Measurements from ENCODE around the gene PLTP.
"Not testable (repeated sequence)": the region's sequence is repeated elsewhere in the genome, so short reads cannot be mapped to it uniquely, and the experiment has no call there.

The PLTP gene

DNA sequence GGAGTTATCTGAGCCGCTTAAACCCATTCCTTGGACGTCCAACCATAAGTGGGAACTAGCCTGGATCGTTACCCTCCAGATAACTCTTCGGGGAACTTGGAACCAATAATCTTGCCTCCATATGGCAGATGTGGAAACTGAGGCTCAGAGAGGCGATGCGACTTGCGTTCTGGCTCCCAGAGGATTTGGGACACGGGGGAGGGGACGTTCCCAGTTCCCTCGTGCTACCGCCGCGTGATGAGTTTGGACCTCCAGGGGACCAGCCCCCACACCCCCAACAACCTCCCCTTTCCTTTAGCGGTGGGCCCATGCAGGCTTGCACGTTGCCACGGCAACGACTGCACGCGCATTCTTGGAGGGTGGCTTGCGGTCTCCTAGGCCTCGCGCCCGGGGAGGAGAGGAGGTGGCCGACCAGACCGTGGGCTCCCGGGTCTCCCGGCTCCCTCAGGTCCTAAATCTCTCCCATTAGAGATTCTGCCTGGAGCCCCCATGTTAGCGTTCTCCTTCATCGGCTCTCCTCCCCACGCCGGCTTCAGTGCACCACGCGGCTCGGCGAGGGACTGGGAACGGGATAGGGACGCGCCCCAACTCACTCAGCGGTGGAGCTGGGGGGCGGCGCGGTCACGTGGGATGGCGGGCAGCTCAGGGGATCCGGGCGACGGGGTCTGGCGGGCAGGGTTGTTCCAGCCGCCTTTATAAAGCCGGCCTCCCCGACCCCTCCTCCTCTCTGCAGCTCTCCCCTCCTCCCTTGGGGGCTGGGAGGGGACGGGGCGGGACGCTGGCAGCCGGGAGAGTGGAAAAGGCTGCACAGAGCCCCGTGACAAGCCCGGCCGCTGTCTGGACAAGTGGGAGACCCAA, at the start of gene PLTP:
Gene PLTP, minus strand, starts transcription at position 670 of the 858 bp plus-strand sequence. CDS start 703 bp downstream, outside the sequence.
- DNase-seq: peak; percentile 40

GRCh38 chr20:45959956-45960630, 48.1 kb upstream of the PLTP start:
- no peak for DNase-seq

GRCh38 chr20:45959126-45959525, 47.2 kb upstream of the PLTP start:
- no peak for DNase-seq

GRCh38 chr20:45958593-45958992, 46.6 kb upstream of the PLTP start:
- no peak for DNase-seq

DNA sequence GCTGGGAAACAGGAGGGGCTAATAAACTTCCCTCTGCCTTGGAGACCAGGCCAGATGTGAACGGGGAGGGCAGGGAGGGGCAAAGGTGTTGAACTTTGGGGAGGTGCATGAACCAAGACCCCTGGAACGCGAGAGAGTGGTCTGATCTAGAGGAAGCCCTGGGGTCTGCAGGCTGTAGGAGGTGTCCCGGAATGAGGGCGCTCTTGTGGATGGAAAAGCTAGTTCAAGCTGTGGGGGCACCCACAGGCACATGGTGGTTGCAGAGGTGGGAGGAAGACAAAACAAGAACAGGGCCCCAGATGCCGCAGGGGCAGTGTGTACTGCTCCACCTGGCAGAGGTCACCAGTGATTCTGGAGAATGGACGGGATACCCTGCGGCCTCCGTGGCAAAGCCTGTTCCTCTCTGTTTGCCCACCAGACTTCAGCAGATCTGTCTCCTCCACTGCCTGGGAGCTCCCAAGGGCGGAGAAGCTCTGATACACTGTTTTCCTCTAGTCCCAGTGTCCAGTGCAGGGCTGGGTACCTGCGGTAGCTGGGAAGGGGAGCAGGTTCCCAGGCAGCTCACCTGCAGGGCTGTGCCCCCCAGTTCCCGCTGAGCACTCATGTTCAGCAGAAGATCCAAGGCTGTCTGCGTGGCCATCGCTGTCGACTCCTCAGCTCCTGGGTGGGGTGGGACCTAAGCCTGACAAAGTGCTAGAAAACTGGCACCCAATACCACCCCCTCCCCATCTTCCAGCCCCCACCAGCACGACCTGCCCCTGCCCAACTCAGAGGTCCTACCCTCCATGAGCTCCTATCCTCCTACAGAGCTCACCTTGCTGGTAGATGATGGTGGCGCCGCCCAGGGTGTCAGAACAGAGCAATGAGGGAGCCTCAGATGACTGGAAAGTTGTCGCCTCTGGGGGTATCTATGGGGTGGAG, 45.3 kb upstream of the PLTP start:
- DNase-seq: no peak

- not testable (repeated sequence) for DNase-seq
These were observed 44.4 kb upstream of the PLTP start for GRCh38 chr20:45956326-45956725.

DNA sequence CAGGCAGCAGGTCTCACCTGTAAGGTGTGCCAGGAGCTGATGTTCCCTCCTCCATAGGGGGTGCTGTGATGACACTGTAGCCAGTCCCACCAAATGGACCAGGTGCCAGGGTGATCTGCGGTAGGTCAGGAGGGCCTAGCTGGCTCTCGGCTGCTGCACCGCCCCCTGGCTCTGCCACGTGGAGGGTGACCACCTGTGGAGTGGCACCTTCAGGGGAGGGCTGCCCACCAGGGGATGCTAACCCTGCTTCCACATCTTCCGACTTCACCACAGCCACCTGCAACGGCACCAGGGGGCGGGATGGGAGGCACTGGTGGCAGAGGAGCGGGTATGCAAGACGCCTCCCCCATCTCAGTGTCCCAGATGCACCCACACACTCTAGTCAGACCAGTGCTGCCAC, 41.7 kb upstream of the PLTP start:
- no peak for DNase-seq

DNA sequence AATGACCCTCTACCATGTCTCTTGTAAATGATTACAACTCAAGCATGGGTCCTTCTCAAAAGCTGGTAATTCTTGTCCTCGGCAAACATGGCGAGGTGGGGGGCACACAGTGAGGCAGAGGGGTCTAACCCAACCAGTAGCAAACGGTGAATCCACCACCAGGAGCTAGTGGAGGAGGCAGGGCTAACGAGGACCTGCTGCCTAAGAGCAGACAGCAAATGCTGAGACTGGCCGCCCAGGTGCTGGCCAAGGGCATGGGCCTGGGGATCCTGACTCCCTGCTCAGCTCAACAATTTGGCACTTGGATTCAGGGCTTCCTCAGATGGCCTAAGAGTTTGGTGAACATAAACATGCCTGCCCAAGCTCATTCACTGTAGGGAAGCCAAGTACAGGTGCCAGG, 40.9 kb upstream of the PLTP start:
- no peak for DNase-seq

GRCh38 chr20:45951925-45952834, 40.2 kb upstream of the PLTP start:
- no peak for DNase-seq

DNA sequence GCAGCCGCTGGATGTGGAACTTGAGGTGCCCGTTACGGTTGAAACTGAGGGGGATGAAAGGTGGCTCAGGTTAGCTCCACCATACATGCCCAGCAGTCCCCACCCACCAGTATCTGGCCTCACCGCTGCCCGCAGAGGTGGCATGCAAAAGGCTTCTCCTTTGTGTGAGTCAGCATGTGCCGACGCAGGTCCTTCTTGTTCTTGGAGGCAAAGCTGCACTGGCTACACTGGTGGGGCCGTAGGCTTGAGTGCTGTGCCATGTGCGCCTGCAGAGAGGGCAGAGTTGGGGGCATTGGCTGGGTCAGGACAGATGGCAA, 38.3 kb upstream of the PLTP start:
- DNase-seq: no peak

- DNase-seq: no peak
These were observed 37.8 kb upstream of the PLTP start for GRCh38 chr20:45949542-45950329.

DNA sequence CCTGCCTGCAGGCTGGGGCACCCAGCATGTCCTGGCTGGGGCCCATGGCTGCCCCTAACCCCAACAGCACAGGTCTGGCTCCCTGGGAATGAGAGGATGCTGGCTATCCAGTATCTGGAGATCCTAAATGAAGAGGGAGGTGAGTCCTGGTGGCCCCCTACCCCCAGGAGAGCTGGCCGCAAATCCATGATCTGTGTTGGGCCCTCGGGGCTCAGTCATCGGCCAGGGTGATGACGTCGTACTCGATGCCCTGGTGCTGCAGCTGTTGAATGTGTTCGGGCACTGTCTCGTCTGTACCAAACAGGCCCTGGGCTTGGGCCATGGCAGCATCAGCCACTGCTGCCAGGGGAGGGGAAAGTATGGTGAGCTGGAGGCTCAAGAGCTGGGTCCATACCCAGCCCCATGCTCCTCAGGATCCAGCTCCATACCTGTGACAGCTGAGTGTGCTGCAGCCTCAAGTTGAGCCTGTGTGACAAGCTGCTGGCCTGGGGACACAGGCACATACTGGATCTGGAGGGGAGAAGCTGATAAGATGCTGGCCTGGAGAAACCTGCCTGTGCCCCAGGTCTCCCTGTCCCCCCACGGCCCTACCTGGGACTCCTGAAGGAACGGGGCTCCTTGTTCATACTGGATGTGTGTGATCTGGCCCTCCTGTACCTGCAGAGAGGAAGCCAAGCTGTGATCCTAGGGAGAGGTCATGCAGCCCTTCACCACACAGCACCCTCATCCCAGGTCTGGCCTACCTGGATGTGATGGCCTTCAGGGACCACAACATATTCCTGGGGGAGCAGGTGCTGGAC, 37.0 kb upstream of the PLTP start:
- no peak for DNase-seq

DNA sequence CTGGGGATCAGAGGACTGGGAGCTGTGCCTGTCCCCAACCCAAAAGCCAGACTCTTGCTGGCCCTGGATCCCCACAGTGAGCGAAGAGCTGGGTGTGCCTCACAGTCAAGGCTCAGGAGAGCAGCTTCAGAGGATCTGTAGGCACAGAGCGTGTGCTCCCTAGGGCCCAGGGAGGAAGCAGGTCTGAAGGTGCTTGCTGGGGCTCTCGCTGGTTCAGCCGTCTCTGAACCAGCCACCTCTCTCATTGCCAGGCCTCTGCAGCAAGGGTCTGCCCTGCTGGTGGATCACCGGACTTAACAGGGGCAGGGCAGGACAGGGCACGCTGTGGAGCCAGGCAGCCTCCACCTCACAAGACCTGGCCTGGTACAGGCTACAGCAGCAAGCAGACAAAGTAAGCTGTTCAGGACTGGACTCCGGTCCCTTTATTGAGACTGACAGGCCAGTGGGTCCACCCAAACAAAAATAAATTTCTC, 36.3 kb upstream of the PLTP start:
- no peak for DNase-seq

DNA sequence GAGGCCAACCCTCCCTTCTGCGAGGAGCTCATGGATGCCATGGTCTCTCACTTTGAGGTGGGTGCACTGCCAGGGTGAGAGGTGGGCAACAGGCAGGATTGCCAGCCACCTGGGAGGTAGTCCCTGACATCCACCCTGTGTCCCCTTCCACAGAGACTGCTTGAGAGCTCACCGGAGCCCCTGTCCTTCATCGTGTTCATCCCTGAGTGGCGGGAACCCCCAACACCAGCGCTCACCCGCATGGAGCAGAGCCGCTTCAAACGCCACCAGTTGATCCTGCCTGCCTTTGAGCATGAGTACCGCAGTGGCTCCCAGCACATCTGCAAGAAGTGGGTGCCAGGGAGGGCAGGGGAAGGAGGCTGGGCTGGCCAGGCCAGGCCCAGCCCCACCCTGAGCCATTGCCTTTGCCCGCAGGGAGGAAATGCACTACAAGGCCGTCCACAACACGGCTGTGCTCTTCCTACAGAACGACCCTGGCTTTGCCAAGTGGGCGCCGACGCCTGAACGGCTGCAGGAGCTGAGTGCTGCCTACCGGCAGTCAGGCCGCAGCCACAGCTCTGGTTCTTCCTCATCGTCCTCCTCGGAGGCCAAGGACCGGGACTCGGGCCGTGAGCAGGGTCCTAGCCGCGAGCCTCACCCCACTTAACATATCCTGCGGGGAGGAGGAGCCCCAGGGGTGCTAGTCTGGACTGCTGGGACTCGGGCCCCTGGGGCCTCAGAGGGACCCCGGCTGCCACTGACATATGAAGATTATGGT, 35.3 kb upstream of the PLTP start:
- no peak for DNase-seq

DNA sequence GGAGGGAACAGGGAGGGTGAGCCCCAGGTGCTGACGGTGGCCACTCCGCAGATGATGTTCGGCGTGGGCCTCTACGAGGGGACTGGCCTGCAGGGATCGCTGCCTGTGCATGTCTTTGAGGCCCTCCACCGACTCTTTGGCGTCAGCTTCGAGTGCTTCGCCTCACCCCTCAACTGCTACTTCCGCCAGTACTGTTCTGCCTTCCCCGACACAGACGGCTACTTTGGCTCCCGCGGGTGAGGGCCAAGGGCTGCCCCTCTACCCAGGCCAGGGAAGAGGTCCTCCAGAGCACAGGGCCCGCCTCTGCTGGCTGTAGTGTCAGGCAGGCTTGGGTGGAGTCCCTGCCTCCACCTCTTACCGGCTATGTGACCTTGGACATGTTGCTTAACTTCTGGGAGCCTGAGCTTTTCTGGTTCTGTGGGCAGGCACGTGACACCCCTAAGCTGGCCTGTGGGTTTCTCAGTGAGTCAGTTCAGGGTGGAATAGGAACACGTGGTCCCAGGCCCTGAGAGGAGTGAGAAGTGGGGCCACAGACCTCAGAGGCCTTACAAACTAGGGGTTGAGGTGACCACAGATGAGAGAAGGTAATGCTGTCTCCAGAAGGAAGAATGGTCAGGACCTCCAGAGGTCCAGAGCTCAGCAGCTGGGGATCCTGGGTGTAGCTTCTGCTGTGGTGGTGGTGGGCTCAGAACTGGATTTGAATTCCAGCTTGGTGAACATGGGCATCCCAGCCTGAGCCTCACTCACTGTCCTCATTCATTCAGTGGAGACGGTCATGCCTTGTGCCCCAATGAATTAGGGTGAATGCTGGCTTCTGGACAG, 34.4 kb upstream of the PLTP start:
- DNase-seq: no peak

- no peak for DNase-seq
These were observed 33.8 kb upstream of the PLTP start for GRCh38 chr20:45945678-45946148.

DNA sequence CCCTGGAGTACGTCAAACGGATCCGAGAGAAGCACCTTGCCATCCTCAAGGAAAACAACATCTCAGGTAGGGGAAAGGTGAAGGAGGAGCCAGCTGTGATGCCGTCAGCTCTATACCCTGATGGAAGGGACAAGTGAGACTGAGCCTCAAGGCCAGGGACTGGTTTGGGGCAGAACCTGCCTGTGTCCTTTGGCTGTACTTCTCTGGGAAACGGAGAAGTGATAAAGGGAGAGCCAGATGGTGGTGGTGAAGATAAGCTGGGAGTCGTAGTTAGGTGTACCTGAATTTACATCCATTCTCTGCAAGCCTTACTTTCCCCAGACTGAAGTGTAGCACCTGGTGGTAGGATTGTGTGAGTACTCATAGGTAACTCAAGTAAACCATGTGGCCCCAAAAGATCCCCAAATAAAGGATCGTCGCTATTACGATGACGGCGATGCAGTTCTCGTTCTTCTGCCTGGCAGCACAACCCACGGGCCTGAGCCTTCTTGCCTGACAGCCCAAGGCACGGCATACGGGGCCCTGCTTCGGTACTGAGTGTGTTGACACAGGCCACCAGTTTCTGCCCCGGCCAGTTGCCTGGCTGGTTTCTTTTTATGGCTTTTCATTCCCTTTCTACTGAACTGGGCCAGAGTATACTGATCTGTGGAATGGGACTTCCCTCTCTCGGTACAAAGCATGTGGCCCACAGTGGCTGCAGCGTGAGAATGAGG, 33.2 kb upstream of the PLTP start:
- no peak for DNase-seq
